HepG2 (cell line): ENCODE data around the gene LCORL. TPM values are rescaled to one million over a fixed set of nuclear protein-coding genes. Genes with fewer than 3 reads are reported as not detected.

Source experiments
- ATAC-seq: fragments of 200-7000 bp; cut with Tn5 transposase; 3 replicates; pipeline ENCODE4 v1.9.1; 2020; ENCODE audit warnings: mild to moderate bottlenecking, moderate library complexity
- BruUV-seq: library from RNA; stranded (reverse); fragments of 400-500 nt; replicated peaks from 2 replicates; lab custom pipeline; 2021; lab: Mats Ljungman, UMichigan
- CTCF ChIA-PET: fragments of 300-600 bp; formaldehyde crosslinking; extraction: SDS; loops from one replicate; lab custom pipeline; 2021; ENCODE audit warnings: low total read pairs, inconsistent platforms, low intra/inter-chr PET ratio; lab: Yijun Ruan, JAX
- POLR2A ChIA-PET: fragments of 350-600 bp; sonication (Branson Sonifier 250); formaldehyde crosslinking; loops from one replicate; lab custom pipeline; 2020; ENCODE audit warnings: antibody characterized with exemption, inconsistent platforms; lab: Yijun Ruan, JAX
- DNase-seq: peaks from one replicate; pipeline ENCODE4 v3.0.0-alpha.2; 2015; ENCODE audit warnings: low spot score
- FAIRE-seq: peaks from 3 replicates; lab custom pipeline; 2011; peaks lifted over from hg19 to GRCh38; lab: Jason Lieb, UNC
- H2AFZ ChIP-seq: one replicate; pipeline ENCODE4 v1.6.1; 2011; ENCODE audit warnings: low read length, inconsistent platforms
- H3K27ac ChIP-seq: fragments of 300-600 bp; 3 replicates; pipeline ENCODE4 v1.8.0; 2011; ENCODE audit warnings: mixed run types, mild to moderate bottlenecking, mixed read lengths, low read length, inconsistent platforms; ENCODE audit not compliant: insufficient read depth; ENCODE audit errors: extremely low read length
- H3K27me3 ChIP-seq, 2 experiments: fragments of 200-600 bp in 1 of 2; 2 replicates in 1 of 2; 3 replicates in 1 of 2; pipeline versions ENCODE4 v1.6.0 to v1.8.0; 2011; ENCODE audit warnings: low read length in 2 of 2, mild to moderate bottlenecking in 2 of 2, moderate library complexity in 2 of 2, inconsistent platforms in 1 of 2; ENCODE audit not compliant: insufficient read depth in 2 of 2, control insufficient read depth in 1 of 2
- H3K36me3 ChIP-seq, 2 experiments: fragments of 200-600 bp in 1 of 2; replicated peaks in 1 of 2; 2 replicates in 1 of 2; 3 replicates in 1 of 2; pipeline versions ENCODE4 v1.5.1 to v1.8.0; 2011; ENCODE audit warnings: low read length in 2 of 2, inconsistent platforms in 1 of 2; ENCODE audit not compliant: insufficient read depth in 2 of 2, control insufficient read depth in 1 of 2
- H3K4me1 ChIP-seq: 2 replicates; pipeline ENCODE4 v1.5.1; 2012; ENCODE audit warnings: low read length, inconsistent platforms; ENCODE audit not compliant: insufficient read depth
- H3K4me2 ChIP-seq: 2 replicates; pipeline ENCODE4 v1.6.0; 2011; ENCODE audit warnings: low read depth, low read length, inconsistent platforms
- H3K4me3 ChIP-seq, 3 experiments: fragments of 200-600 bp in 1 of 3; sonication (generic), shearing (Covaris generic) in 1 of 3; replicated peaks in 1 of 3; 2 replicates each; pipeline ENCODE4 v1.5.1; 2011 to 2016; ENCODE audit warnings: low read length in 3 of 3, inconsistent platforms in 2 of 3, low read depth in 2 of 3, mild to moderate bottlenecking in 2 of 3, control low read depth in 1 of 3, mixed read lengths in 1 of 3; ENCODE audit not compliant: insufficient read depth in 1 of 3
- H3K79me2 ChIP-seq: one replicate; pipeline ENCODE4 v1.6.1; 2011; ENCODE audit warnings: low read length, inconsistent platforms; ENCODE audit not compliant: insufficient read depth
- H3K9ac ChIP-seq: 2 replicates; pipeline ENCODE4 v1.6.0; 2011; ENCODE audit warnings: mild to moderate bottlenecking, low read depth, low read length, inconsistent platforms; ENCODE audit not compliant: insufficient read depth
- H3K9me3 ChIP-seq: 2 replicates; pipeline ENCODE4 v1.5.1; 2012; ENCODE audit warnings: mild to moderate bottlenecking, low read length
- H4K20me1 ChIP-seq: 2 replicates; pipeline ENCODE4 v1.6.0; 2011; ENCODE audit warnings: inconsistent platforms, mild to moderate bottlenecking, low read length, moderate library complexity; ENCODE audit not compliant: insufficient read depth
- CERS6 ChIP-seq: sonication (generic); formaldehyde crosslinking; IDR thresholded peaks from 2 replicates; pipeline ENCODE4 v1.5.0; 2020; ENCODE audit warnings: missing genetic modification reagents
- CSRNP1 ChIP-seq: sonication (generic); formaldehyde crosslinking; IDR thresholded peaks from 2 replicates; pipeline ENCODE4 v1.8.1; 2023; ENCODE audit warnings: mild to moderate bottlenecking, missing genetic modification reagents
- MAFF ChIP-seq: IDR thresholded peaks from 2 replicates; pipeline ENCODE4 v1.6.1; 2011; ENCODE audit warnings: low read depth, low read length, improper control_type of control experiment
- NFYB ChIP-seq: sonication (generic); formaldehyde crosslinking; IDR thresholded peaks from 2 replicates; pipeline ENCODE4 v1.4.0; 2020; ENCODE audit warnings: missing genetic modification reagents
- TFDP1 ChIP-seq: IDR thresholded peaks from 2 replicates; pipeline ENCODE4 v1.6.1; 2016; ENCODE audit warnings: missing compliant biosample characterization, missing genetic modification reagents, borderline replicate concordance
- ZNF275 ChIP-seq: sonication (generic); formaldehyde crosslinking; IDR thresholded peaks from 2 replicates; pipeline ENCODE4 v1.8.0; 2022; ENCODE audit warnings: missing genetic modification reagents, mild to moderate bottlenecking, inconsistent platforms, borderline replicate concordance
- ZNF770 ChIP-seq: sonication (generic); formaldehyde crosslinking; IDR thresholded peaks from 2 replicates; pipeline ENCODE4 v1.5.0; 2020; ENCODE audit warnings: mild to moderate bottlenecking, missing genetic modification reagents
- ZNF777 ChIP-seq: sonication (generic); formaldehyde crosslinking; IDR thresholded peaks from 2 replicates; pipeline ENCODE4 v1.4.0; 2020; ENCODE audit warnings: missing genetic modification reagents
- WGBS: methylation state at CpG from one replicate; pipeline ENCODE4 v1.1.6; 2017; ENCODE audit warnings: low lambda C conversion rate; 5-methylcytosine and 5-hydroxymethylcytosine counted together
- in situ Hi-C: cut with HindIII; loops from 2 replicates; pipeline ENCODE4 v1.10.0; 2017; ENCODE audit warnings: low pct_unique_long_range_greater_than_20kb; ENCODE audit not compliant: extremely low pct_ligation_motif_present
- intact Hi-C: fragments of 100-400 bp; cut with micrococcal nuclease; formaldehyde crosslinking; loops from one replicate; pipeline ENCODE4 v1.10.0; 2022; ENCODE audit not compliant: unreplicated experiment
- polyA plus RNA-seq, 8 experiments: library from polyadenylated mRNA; depleted of rRNA in 3 of 8; stranded (reverse) in 7 of 8; unstranded in 1 of 8; fragments of >200 nt; fragmentation: Illumina TruSeq in 4 of 8; extraction: Trizol in 4 of 8; gene quantifications; 2 replicates each; pipeline versions ENCODE4 v1.2.1 to v1.2.3, GENCODE V29; 2011 to 2016; ENCODE audit warnings: low read depth in 4 of 8, missing spikeins in 1 of 8, mixed read lengths in 1 of 8; ENCODE audit not compliant: insufficient read depth in 1 of 8
- total RNA-seq, 5 experiments: library from RNA; depleted of rRNA; stranded (reverse); fragments of >200 nt; fragmentation: Illumina TruSeq; extraction: Trizol; gene quantifications; 2 replicates each; pipeline ENCODE4 v1.2.3, GENCODE V29; 2016; ENCODE audit warnings: low read depth in 1 of 5

The LCORL gene
- total and polyA plus RNA-seq, 2 of the 13 experiments (the other 11 are each of a cell fraction or from before 2014, with no cell fraction given) = 5.3 to 14.5 TPM

- TF ChIP-seq CSRNP1 = no peak
These were observed 214.1 kb downstream of the LCORL start (continued) for GRCh38 chr4:17807446-17807845.

- CTCF ChIA-PET = no interaction called here
- H3K36me3 ChIP-seq = peaks cover 10 to 37% of the 10 kb centered on the region in 2 experiments
- no peak overlapping the region for H3K4me2 ChIP-seq
- no peak for ATAC-seq
- in situ Hi-C loops (loop anchor here (10.0 kb wide), 1 partner anchor 251 kb away; no protein-coding TSS in a partner anchor), intact Hi-C loops (loop anchor here (5.0 kb wide), 1 partner anchor 208 kb away; no protein-coding TSS in a partner anchor)
- POLR2A ChIA-PET = no interaction called here
- no peak overlapping the region for H3K4me3 ChIP-seq
- H2AFZ ChIP-seq = no peak overlapping the region
- TF ChIP-seq ZNF777 = no peak
- no peak for TF ChIP-seq MAFF
- peak; percentile 64; the same call in 1 of the 2 replicates for TF ChIP-seq ZNF770 (CRISPR knock-in tag)
- no peak for TF ChIP-seq CERS6 (CRISPR knock-in tag)
- TF ChIP-seq NFYB = no peak
- TF ChIP-seq ZNF275 (CRISPR knock-in tag) = no peak
- TF ChIP-seq TFDP1 (CRISPR knock-in tag) = no peak
- no peak for FAIRE-seq
- 95% methylated on average over 3 of the region's 3 CpGs for WGBS
- DNase-seq = no peak
- no TSS peak for BruUV-seq
- H3K27me3 ChIP-seq = no peaks in the 10 kb centered on the region; a peak in 1 of 5 replicates
- no peaks in the 10 kb centered on the region for H3K9me3 ChIP-seq
- peaks cover 63% of the 10 kb centered on the region for H3K79me2 ChIP-seq
- peaks cover 34% of the 10 kb centered on the region for H4K20me1 ChIP-seq
- H3K4me1 ChIP-seq = peaks cover 30% of the 10 kb centered on the region
- H3K9ac ChIP-seq = no peak overlapping the region
- H3K27ac ChIP-seq = no peak overlapping the region
These were observed 215.9 kb downstream of the LCORL start for GRCh38 chr4:17805580-17806155.
